ENCODE data around the gene NIPBL.

- TF ChIP-seq USF2 (CRISPR knock-in tag; IDR thresholded peaks at IDR 0.05) (no peak), ZNF396 (CRISPR knock-in tag; IDR thresholded peaks at IDR 0.05; ENCODE audit: borderline replicate concordance) (no peak), CTCF (IDR thresholded peaks at IDR 0.05) (no peak), ELF4 (CRISPR knock-in tag; IDR thresholded peaks at IDR 0.05; ENCODE audit: low read depth) (no peak)
Observed at GRCh38 chr5:36889264-36889663, 12.7 kb downstream of the NIPBL start.

Data from WTC11 (cell line).